T-helper 17 cell (primary cell): ENCODE measurements around the gene HEXA. TPM values are rescaled to one million over a fixed set of nuclear protein-coding genes. Genes with fewer than 3 reads are reported as not detected.

ENCODE experiments used
- ATAC-seq: fragments of 150-1000 bp; cut with Tn5 transposase; 2 replicates; pipeline ENCODE4 v1.10.0; 2021; ENCODE audit warnings: mild to moderate bottlenecking, moderate library complexity
- DNase-seq, 3 donors: peaks; one replicate each; pipeline versions ENCODE4 v3.0.0 to v3.0.0-alpha.2; 2020 to 2021
- H3K9me3 ChIP-seq: one replicate; pipeline ENCODE4 v1.7.0; 2013; ENCODE audit warnings: low read length, mild to moderate bottlenecking; ENCODE audit not compliant: control insufficient read depth, poor library complexity, severe bottlenecking
- H3K27ac Mint-ChIP-seq: one replicate; pipeline ENCODE4 v1.8.0; 2022; ENCODE audit warnings: mild to moderate bottlenecking, moderate library complexity, mixed read lengths
- H3K27me3 Mint-ChIP-seq: one replicate; pipeline ENCODE4 v1.8.0; 2022; ENCODE audit warnings: mixed read lengths
- H3K36me3 Mint-ChIP-seq: one replicate; pipeline ENCODE4 v1.8.0; 2022; ENCODE audit warnings: low read depth, mixed read lengths
- H3K4me1 Mint-ChIP-seq: one replicate; pipeline ENCODE4 v1.8.0; 2022; ENCODE audit warnings: mild to moderate bottlenecking, mixed read lengths
- H3K4me3 Mint-ChIP-seq: one replicate; pipeline ENCODE4 v1.8.0; 2022; ENCODE audit warnings: mild to moderate bottlenecking, moderate library complexity, mixed read lengths
- total RNA-seq, 4 donors: library from RNA in 2 of 4; stranded (reverse) in 2 of 4; gene quantifications; one replicate each; pipeline ENCODE4 v1.2.3 and lab custom pipeline; 2022 to 2026

Gene HEXA
- total RNA-seq, 2 donors from 2014 or later = 69.9 to 87.1 TPM

- Mint-ChIP-seq H3K4me3 (no peak overlapping the region), H3K27ac (peak overlapping the region; percentile 8), H3K27me3 (no peaks in the 10 kb centered on the region), H3K4me1 (no peaks in the 10 kb centered on the region), H3K36me3 (peaks cover 15% of the 10 kb centered on the region)
- H3K9me3 ChIP-seq = no peaks in the 10 kb centered on the region
- ATAC-seq (no peak), DNase-seq (no peak)
Measured at GRCh38 chr15:72338148-72338547, 37.7 kb downstream of the HEXA start.

GRCh38 chr15:72334842-72335241 lies 41.0 kb downstream of the HEXA start:
- ATAC-seq = no peak
- peaks cover 14% of the 10 kb centered on the region for H3K36me3 Mint-ChIP-seq
- no peak overlapping the region for H3K4me3 Mint-ChIP-seq
- H3K27me3 Mint-ChIP-seq = no peaks in the 10 kb centered on the region
- no peaks in the 10 kb centered on the region for H3K9me3 ChIP-seq
- no peak overlapping the region for H3K27ac Mint-ChIP-seq
- no peaks in the 10 kb centered on the region for H3K4me1 Mint-ChIP-seq
- DNase-seq = no peak

DNA sequence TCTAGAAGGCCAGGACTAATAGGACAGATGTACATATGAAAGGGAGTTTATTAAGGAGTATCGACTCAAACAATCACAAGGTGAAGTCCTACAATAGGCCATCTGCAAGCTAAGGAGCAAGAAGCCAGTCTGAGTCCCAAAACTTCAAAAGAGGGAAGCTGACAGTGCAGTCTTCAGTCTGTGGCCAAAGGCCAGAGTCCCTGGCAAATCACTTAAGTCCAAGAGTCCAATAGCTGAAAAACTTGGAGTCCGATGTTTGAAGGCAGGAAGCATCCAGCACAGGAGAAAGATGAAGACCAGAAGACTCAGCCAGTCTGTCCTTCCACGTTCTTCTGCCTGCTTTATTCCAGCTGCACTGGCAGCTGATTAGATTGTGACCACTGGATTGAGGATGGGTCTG lies 44.8 kb downstream of the HEXA start:
- no peaks in the 10 kb centered on the region for H3K4me1 Mint-ChIP-seq
- no peaks in the 10 kb centered on the region for H3K9me3 ChIP-seq
- no peak overlapping the region for H3K27ac Mint-ChIP-seq
- no peak for ATAC-seq
- no peak for DNase-seq
- no peak overlapping the region for H3K4me3 Mint-ChIP-seq
- no peaks in the 10 kb centered on the region for H3K27me3 Mint-ChIP-seq
- peaks cover 8% of the 10 kb centered on the region for H3K36me3 Mint-ChIP-seq

DNA sequence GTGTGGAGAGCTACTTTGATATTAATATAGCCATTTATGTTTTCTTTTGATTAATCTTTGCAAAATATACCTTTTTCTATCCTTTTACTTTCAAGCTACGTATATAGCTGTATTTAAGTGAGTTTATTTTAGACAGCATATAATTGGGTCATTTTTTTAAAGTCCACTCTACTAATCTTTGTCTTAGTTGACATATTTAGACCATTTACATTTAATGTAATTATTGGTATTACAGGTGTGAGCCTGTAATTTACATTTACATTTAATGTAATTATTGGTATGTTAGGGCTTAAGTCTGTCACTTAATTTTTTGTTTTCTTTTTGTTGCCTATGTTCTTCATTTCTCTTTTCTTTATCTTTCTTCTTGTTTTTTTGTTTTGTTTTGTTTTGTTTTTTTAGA lies 52.1 kb downstream of the HEXA start:
- no peak overlapping the region for H3K27ac Mint-ChIP-seq
- no peak overlapping the region for H3K4me3 Mint-ChIP-seq
- no peaks in the 10 kb centered on the region for H3K27me3 Mint-ChIP-seq
- no peak for DNase-seq
- H3K4me1 Mint-ChIP-seq = peaks cover 9% of the 10 kb centered on the region
- no peak for ATAC-seq
- H3K36me3 Mint-ChIP-seq = peaks cover 5% of the 10 kb centered on the region
- H3K9me3 ChIP-seq = no peaks in the 10 kb centered on the region

DNA sequence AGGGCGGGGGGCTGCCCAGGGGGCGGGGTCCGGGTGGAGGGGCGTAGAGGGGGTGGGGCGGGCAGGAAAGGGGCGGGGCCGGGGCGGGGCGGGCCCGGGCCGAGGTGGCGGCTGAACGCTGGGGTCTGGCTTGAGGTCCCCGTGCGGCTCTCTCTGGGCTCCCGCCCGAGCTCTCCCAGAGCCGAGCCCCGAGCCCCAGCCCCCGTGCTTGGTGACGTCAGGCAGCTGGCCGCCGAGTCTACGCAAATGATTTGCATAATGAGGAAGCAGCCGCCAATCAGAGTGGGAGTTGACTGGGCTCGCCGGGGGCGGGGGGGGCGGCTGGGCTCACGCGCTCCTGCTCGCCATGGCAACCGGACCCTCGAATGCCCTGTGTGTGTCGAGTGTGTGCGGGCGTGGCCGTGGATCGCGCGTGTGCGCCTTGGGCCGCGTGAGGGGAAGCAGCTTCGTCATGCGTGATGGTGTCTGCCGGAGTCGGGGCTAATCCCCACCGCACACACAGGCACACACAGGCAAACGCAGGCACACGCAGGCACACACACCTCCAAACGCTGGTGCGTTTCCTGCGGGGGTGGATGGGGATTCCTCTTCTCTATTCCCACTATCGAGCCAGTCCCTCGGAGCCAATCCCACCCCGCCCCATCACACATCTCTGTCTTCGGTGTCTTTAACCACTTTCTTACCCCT lies 55.7 kb downstream of the HEXA start, which contains the start of gene CELF6:
Gene CELF6 (minus strand): TSS at position 173 of the 687 bp plus-strand sequence. CDS start 283 bp downstream, outside the sequence.
- ATAC-seq (peak; percentile 85), DNase-seq (peak; percentile 66 to 79 (median 66))
- Mint-ChIP-seq H3K27me3 (no peaks in the 10 kb centered on the region), H3K27ac (peak within 1 kb of the TSS; percentile 84), H3K4me3 (peak within 1 kb of the TSS; percentile 87), H3K36me3 (no peaks in the 10 kb centered on the region), H3K4me1 (peaks cover 15% of the 10 kb centered on the region)
- H3K9me3 ChIP-seq = no peaks in the 10 kb centered on the region

DNA sequence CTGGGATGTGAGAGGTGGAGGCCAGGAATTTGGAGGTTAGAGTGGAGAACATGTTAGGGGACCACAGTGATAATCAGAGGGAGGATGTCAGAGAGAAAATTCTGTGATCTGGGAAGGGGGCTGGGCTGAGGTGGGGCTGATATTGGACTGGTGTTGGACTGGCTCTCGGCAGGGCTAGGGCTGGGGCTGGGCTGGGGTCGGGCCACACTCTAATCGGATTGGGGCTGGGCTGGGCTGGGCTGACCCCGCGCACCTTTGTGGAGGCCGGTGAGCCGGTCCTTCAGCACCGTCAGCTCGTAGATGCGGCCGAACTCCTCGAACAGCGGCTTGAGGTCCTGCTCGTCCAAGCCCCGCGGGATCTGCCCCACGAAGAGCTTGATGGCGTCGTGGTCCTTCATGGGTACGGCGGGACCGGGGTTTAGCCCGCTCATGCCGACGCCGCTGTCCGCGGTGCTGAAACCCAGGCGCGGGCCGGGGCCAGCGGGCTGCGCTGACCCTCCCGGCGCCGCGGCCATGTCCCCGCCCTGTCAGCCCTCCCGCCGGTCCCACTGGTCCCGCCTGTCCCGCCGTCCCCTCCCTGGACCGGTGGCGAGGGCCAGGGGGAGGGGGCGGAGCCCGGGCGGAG lies 56.3 kb downstream of the HEXA start:
- DNase-seq (peak in 2 of 3 donors; percentile 39 to 53), ATAC-seq (peak; percentile 38)
- Mint-ChIP-seq H3K4me1 (peaks cover 15% of the 10 kb centered on the region), H3K36me3 (no peaks in the 10 kb centered on the region), H3K4me3 (peak overlapping the region; percentile 70), H3K27ac (peak overlapping the region; percentile 84), H3K27me3 (no peaks in the 10 kb centered on the region)
- no peaks in the 10 kb centered on the region for H3K9me3 ChIP-seq

GRCh38 chr15:72318408-72318942 lies 57.3 kb downstream of the HEXA start:
- Mint-ChIP-seq H3K27me3 (no peaks in the 10 kb centered on the region), H3K27ac (peak overlapping the region; percentile 84), H3K36me3 (no peaks in the 10 kb centered on the region), H3K4me3 (peak overlapping the region; percentile 70), H3K4me1 (peaks cover 17% of the 10 kb centered on the region)
- DNase-seq (no peak), ATAC-seq (no peak)
- no peaks in the 10 kb centered on the region for H3K9me3 ChIP-seq

- Mint-ChIP-seq H3K36me3 (no peaks in the 10 kb centered on the region), H3K4me3 (no peak overlapping the region), H3K27me3 (no peaks in the 10 kb centered on the region), H3K4me1 (peaks cover 20% of the 10 kb centered on the region), H3K27ac (no peak overlapping the region)
- no peaks in the 10 kb centered on the region for H3K9me3 ChIP-seq
- ATAC-seq (no peak), DNase-seq (no peak)
Measured at GRCh38 chr15:72315706-72316370, 60.0 kb downstream of the HEXA start.

- no peaks in the 10 kb centered on the region for H3K27me3 Mint-ChIP-seq
- no peaks in the 10 kb centered on the region for H3K9me3 ChIP-seq
- no peaks in the 10 kb centered on the region for H3K36me3 Mint-ChIP-seq
- no peak for DNase-seq
- H3K4me1 Mint-ChIP-seq = peaks cover 17% of the 10 kb centered on the region
- no peak overlapping the region for H3K4me3 Mint-ChIP-seq
- peak overlapping the region; percentile 60 for H3K27ac Mint-ChIP-seq
- no peak for ATAC-seq
Measured at GRCh38 chr15:72313881-72314280, 61.9 kb downstream of the HEXA start.

- H3K4me1 Mint-ChIP-seq = peaks cover 12% of the 10 kb centered on the region
- no peaks in the 10 kb centered on the region for H3K9me3 ChIP-seq
- ATAC-seq (no peak), DNase-seq (no peak)
- peak overlapping the region; percentile 60 for H3K27ac Mint-ChIP-seq
- no peaks in the 10 kb centered on the region for H3K36me3 Mint-ChIP-seq
- no peaks in the 10 kb centered on the region for H3K27me3 Mint-ChIP-seq
- H3K4me3 Mint-ChIP-seq = no peak overlapping the region
Measured at GRCh38 chr15:72313448-72313840, 62.4 kb downstream of the HEXA start.

DNA sequence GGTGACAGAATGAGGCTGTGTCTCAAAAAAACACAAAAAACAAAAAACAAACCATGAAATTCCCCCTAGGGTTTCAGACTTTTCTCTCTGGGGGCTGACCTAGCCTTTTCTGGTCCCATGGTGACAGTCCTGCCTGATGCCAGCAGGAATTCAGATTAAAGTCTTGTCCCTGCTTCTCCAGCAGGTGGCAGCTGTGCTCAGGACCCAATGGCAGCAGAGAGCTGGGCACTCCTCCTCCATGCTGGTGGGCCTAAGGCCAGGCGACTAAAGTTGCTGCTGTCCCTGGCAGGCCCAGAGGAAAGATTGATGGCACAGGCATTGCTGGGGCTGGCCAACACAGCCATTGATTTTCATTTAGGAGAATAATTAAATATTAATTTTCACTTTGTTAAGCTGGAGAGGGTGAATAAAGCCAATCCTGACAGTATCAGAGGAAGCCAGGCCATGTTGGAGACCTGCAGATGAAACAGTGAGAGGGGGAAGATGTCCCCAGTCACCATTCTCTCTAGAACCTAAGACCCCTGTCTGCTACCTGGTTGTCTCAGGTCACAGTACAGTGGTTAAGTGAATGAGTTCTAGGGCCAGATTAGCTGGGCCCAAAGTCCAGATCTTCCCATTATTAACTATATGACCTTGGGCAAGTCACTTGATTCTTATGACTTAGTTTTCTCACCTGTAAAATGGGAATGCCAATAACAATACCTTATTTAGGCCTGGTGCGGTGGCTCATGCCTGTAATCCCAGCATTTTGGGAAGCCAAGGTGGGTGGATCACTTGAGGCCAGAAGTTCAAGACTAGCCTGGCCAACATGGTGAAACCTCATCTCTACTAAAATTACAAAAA lies 63.0 kb downstream of the HEXA start:
- DNase-seq (peak; percentile 25 to 41 (median 32)), ATAC-seq (peak; percentile 95)
- Mint-ChIP-seq H3K27me3 (no peaks in the 10 kb centered on the region), H3K4me1 (peaks cover 12% of the 10 kb centered on the region), H3K36me3 (no peaks in the 10 kb centered on the region), H3K27ac (peak overlapping the region; percentile 60), H3K4me3 (no peak overlapping the region)
- no peaks in the 10 kb centered on the region for H3K9me3 ChIP-seq

DNA sequence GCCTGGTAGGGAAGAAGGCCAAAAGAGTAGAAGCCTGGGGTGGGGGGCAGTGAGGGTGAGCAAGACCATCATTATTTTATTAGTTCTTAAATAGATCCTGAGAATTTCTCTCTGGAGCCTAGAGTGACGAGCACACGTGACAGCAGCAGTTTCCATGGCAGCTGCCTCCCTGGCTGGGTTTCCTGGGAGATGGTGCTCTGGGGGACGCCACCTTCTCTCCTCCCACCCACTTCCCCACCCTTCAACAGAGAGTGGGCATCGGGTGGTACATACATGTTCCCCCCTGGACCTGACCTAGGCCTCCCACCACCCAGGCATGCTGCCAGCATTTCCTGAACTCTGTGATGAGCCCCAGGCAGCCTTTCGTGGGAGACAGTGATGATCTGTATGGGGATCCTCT lies 68.8 kb downstream of the HEXA start:
- H3K27ac Mint-ChIP-seq = peak overlapping the region; percentile 91
- no peak for ATAC-seq
- H3K9me3 ChIP-seq = no peaks in the 10 kb centered on the region
- peaks cover 20% of the 10 kb centered on the region for H3K4me1 Mint-ChIP-seq
- no peaks in the 10 kb centered on the region for H3K27me3 Mint-ChIP-seq
- H3K4me3 Mint-ChIP-seq = peak overlapping the region; percentile 61
- H3K36me3 Mint-ChIP-seq = peaks cover 3% of the 10 kb centered on the region
- no peak for DNase-seq
